Keratinocyte (primary cell): ENCODE results near the gene ACSL3.
"Not testable (repeated sequence)": the region's sequence is repeated elsewhere in the genome, so short reads cannot be mapped to it uniquely, and the experiment has no call there.

ENCODE experiments used
- CTCF ChIP-seq, 3 experiments: IDR thresholded peaks in 1 of 3; conservative IDR thresholded peaks in 1 of 3; optimal IDR thresholded peaks in 1 of 3; 2 replicates in 2 of 3; 3 replicates in 1 of 3; pipeline versions ENCODE3 to v1.5.1; 2011; ENCODE audit warnings: low read length in 3 of 3, mild to moderate bottlenecking in 3 of 3, moderate library complexity in 2 of 3, control low read depth in 1 of 3, inconsistent platforms in 1 of 3; ENCODE audit not compliant: insufficient read depth in 2 of 3; ENCODE audit errors: extremely low read depth in 1 of 3
- EZH2 ChIP-seq: IDR thresholded peaks from one replicate; pipeline ENCODE4 v1.6.1; 2012; ENCODE audit warnings: inconsistent platforms, mild to moderate bottlenecking, low read length, moderate library complexity

DNA sequence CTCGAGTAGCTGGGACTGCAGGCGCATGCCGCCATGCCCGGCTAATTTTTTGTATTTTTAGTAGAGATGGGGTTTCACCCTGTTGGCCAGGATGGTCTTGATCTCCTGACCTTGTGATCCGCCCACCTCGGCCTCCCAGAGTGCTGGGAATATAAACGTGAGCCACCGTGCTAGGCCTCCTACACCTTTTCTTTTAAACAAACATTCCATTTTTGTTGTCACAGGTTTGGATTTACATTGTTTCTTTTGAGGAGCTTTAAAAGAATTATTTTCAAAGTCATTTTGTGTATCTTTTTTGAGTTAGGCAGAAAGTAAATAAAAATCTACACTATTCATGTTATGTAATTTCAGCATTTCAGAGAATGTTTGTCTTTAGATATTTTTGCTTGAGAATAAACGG, 56.4 kb downstream of the ACSL3 start:
- not testable (repeated sequence) for TF ChIP-seq CTCF (optimal IDR thresholded peaks at IDR 0.05 in 1 of 3, IDR thresholded peaks at IDR 0.05 in 1 of 3, conservative IDR thresholded peaks at IDR 0.05 in 1 of 3; ENCODE audit: extremely low read depth in 1 of 3, insufficient read depth in 2 of 3, low read length in 3 of 3); EZH2
